Tibial nerve (tissue), 4 donors: ENCODE results near the gene SENP1. TPM values are rescaled to one million over a fixed set of nuclear protein-coding genes. Genes with fewer than 3 reads are reported as not detected.

Experiments used
- DNase-seq, 2 donors: peaks; one replicate each; pipeline ENCODE4 v3.0.0-alpha.2; 2019; ENCODE audit warnings: low spot score in 2 of 2
- H3K27ac ChIP-seq, 4 donors: fragments of 200-600 bp; sonication (generic) in 3 of 4; one replicate each; pipeline ENCODE4 v1.5.1; 2017 to 2019; ENCODE audit warnings: mild to moderate bottlenecking in 1 of 4
- H3K27me3 ChIP-seq, 2 donors: fragments of 200-600 bp; sonication (generic) in 1 of 2; one replicate each; pipeline versions ENCODE4 v1.5.1 to v1.6.0; 2017 to 2019
- H3K36me3 ChIP-seq, 3 donors: fragments of 200-600 bp; sonication (generic); one replicate each; pipeline ENCODE4 v1.5.1; 2018 to 2019
- H3K4me1 ChIP-seq, 4 donors: fragments of 200-600 bp; sonication (generic) in 3 of 4; one replicate each; pipeline ENCODE4 v1.5.1; 2017 to 2019
- H3K4me3 ChIP-seq, 4 donors: fragments of 200-600 bp; sonication (generic) in 3 of 4; one replicate each; pipeline ENCODE4 v1.5.1; 2017 to 2019; ENCODE audit warnings: mild to moderate bottlenecking in 1 of 4, moderate library complexity in 1 of 4
- H3K9me3 ChIP-seq, 4 donors: fragments of 200-600 bp; sonication (generic) in 3 of 4; one replicate each; pipeline ENCODE4 v1.5.1; 2017 to 2019
- EP300 ChIP-seq, 2 donors: sonication (generic); formaldehyde crosslinking; IDR thresholded peaks; one replicate each; pipeline ENCODE4 v1.6.1; 2017; ENCODE audit warnings: antibody characterized with exemption in 2 of 2, mild to moderate bottlenecking in 1 of 2
- POLR2A ChIP-seq, 2 donors: fragments of 450-650 bp; IDR thresholded peaks; one replicate each; pipeline ENCODE4 v1.6.1; 2017; ENCODE audit warnings: antibody characterized with exemption in 2 of 2, mild to moderate bottlenecking in 2 of 2, moderate library complexity in 2 of 2
- WGBS, 2 donors: methylation state at CpG; one replicate each; pipeline ENCODE4 v1.1.5; 2018; 5-methylcytosine and 5-hydroxymethylcytosine counted together
- total RNA-seq, 4 donors: library from RNA; depleted of rRNA; stranded (reverse); fragments of >200 nt; gene quantifications; one replicate each; pipeline ENCODE4 v1.1.0, GENCODE V29; 2016
- TF ChIP-seq, protein P1 (sequence below), 5 experiments: fragments of 200-600 bp in 3 of 5; fragments of 450-650 bp in 2 of 5; sonication (generic) in 3 of 5; IDR thresholded peaks; one replicate each; pipeline ENCODE4 v1.5.1; 2016 to 2019; ENCODE audit warnings: antibody characterized with exemption in 5 of 5, mild to moderate bottlenecking in 3 of 5, moderate library complexity in 2 of 5

Gene SENP1
- total RNA-seq, result 10 to 100 TPM; 14.7 to 40.0 (median 21.1) TPM

DNA sequence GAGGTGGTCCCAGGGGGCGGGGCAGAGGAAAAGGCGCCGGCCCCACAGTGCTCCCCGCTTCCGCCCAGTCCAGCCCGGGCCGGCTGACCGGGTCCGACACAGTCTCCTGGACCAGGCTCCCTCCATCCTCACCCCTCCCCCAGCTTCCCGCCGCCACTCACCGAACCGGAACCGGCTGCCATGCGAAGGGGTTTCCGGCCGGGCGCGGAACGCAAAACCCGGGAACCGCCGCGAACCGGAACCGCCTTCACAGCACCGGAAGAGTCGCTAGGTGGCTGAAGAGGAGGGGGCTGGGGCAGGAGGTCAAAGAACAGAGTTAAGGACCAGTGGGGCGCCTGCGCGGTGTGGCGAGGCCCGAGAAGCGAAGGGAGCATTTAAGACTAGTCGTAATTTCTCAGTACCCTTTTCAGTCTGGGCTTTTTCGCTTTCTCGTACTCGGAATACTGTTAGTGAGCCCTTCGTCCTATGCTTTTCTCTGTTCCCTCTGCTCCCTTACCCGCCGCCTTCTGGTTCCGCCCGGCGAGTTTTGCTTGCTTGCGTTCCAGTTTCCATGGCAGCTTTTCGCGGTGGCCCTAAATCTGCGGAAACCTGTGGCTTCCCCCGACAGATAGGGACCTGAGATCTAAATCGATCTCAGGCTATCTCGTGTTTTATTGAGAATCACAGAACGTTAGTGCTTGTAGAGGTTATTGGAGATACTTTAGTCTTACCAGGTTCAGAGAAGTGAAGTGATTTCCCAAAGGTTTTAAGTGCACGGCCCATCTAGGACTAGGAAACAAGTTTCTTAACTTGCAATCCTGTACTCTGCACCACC is at the start of gene SENP1:
TSS of gene SENP1 (minus strand) at position 213 of the 814 bp plus-strand sequence. CDS start 4,607 bp downstream, outside the sequence.
- WGBS, 2 donors, result 0 to 1% methylated on average over 30 to 51 of the region's 53 CpGs
- TF ChIP-seq EP300 (IDR thresholded peaks at IDR 0.05), result peak; percentile 60 to 83
- peak in 1 of 2 donors; percentile 41 for TF ChIP-seq POLR2A (IDR thresholded peaks at IDR 0.05)
- TF ChIP-seq, protein P1, sequence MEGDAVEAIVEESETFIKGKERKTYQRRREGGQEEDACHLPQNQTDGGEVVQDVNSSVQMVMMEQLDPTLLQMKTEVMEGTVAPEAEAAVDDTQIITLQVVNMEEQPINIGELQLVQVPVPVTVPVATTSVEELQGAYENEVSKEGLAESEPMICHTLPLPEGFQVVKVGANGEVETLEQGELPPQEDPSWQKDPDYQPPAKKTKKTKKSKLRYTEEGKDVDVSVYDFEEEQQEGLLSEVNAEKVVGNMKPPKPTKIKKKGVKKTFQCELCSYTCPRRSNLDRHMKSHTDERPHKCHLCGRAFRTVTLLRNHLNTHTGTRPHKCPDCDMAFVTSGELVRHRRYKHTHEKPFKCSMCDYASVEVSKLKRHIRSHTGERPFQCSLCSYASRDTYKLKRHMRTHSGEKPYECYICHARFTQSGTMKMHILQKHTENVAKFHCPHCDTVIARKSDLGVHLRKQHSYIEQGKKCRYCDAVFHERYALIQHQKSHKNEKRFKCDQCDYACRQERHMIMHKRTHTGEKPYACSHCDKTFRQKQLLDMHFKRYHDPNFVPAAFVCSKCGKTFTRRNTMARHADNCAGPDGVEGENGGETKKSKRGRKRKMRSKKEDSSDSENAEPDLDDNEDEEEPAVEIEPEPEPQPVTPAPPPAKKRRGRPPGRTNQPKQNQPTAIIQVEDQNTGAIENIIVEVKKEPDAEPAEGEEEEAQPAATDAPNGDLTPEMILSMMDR (IDR thresholded peaks at IDR 0.05), result peak in 4 of 5 experiments; percentile 20 to 78 (median 44)
- peak; percentile 67 to 80 for DNase-seq

DNA sequence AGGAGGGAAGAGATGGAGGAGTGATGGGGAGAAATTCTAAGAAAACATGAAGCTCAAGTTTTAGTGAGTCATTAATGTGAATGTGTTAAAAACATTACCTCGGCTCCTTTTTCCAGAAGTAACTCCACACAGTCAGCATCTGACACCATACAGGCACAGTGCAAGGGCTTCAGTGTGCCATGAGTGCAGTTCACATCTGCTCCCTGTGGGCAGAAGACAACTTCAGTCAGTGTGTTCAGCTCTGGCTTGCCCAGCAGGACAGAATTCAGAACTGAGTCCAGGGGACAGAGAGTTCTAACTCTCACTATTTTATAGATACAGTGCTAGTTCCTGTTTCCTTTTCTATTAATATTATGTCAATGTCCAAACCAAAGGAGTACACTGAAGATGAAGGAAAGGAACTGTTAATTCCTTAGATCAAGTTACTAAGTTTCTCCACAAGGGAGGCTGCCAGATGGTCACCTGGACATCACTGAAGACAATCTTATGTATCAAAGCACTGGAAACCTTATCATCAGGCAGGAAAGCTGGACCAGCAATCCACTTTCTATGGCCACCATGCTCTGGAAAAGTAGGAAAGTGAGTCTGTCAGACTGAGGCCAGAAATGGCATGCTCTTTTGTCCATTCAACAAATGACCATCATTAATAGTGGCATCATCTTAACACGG is 45.4 kb upstream of the SENP1 start:
- no peak overlapping the region for H3K4me3 ChIP-seq
- no peaks in the 10 kb centered on the region for H3K27me3 ChIP-seq
- H3K27ac ChIP-seq, result no peak overlapping the region
- no peak for TF ChIP-seq EP300 (IDR thresholded peaks at IDR 0.05)
- no peaks in the 10 kb centered on the region for H3K9me3 ChIP-seq
- no peak for DNase-seq
- peaks cover 0 to 34% (median 3%) of the 10 kb centered on the region in 4 donors for H3K4me1 ChIP-seq
- 76% methylated on average over 2 of the region's 2 CpGs for WGBS, 2 donors
- H3K36me3 ChIP-seq, result peaks cover 0 to 73% (median 26%) of the 10 kb centered on the region in 3 donors

More for the DNA sequence above, at the start of gene SENP1:
- no peaks in the 10 kb centered on the region for H3K27me3 ChIP-seq
- peaks cover 0 to 41% (median 12%) of the 10 kb centered on the region in 4 donors for H3K4me1 ChIP-seq
- peak within 1 kb of the TSS; percentile 86 to 99 (median 95) for H3K4me3 ChIP-seq
- H3K36me3 ChIP-seq, result no peaks in the 10 kb centered on the region
- peak within 1 kb of the TSS; percentile 84 to 98 (median 90) for H3K27ac ChIP-seq
- no peaks in the 10 kb centered on the region for H3K9me3 ChIP-seq

DNA sequence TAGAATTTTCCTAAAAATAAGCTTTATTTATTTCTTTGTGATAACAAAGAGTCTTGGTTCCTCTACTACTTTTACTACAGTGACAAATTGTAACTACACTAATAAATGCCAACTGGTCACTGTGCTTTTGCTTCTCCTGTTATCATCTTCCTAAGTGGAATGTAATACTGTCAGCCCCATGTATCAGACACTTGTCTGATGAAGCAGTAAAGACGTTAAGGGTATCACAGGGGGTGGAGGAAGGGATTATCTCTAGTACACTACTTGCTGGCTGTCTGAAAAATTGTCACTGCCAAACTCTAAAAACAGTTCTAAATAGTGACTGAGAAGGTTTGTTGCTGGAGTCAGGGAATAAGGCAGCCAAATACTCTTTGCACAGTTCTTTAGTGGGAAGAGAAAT is 40.1 kb upstream of the SENP1 start:
- DNase-seq, result no peak
- H3K36me3 ChIP-seq, result peaks cover 0 to 97% (median 15%) of the 10 kb centered on the region in 3 donors
- 43 to 62% methylated on average over 1 of the region's 1 CpG for WGBS, 2 donors

DNA sequence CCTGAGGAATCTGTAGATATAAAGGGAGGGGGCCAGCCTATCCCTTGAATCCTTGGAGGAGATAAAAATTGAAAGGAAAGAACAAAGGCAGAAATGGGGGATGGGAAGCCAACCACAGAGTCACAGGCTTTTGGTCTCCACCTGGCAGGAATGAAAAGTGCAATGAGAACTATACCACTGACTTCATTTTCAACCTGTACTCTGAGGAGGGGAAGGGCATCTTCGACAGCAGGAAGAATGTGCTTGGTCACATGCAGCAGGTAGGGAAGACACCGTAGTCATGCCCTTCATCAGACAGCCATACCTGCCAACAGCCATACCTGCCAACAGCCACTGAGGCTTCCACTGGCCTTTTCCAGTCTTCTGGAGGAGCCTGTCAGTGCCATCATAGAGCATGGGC is 38.0 kb upstream of the SENP1 start:
- no peak for TF ChIP-seq POLR2A (IDR thresholded peaks at IDR 0.05)
- TF ChIP-seq, protein P1 (IDR thresholded peaks at IDR 0.05), result no peak
- TF ChIP-seq EP300 (IDR thresholded peaks at IDR 0.05), result no peak
- no peaks in the 10 kb centered on the region for H3K9me3 ChIP-seq
- no peak overlapping the region for H3K4me3 ChIP-seq
- WGBS, 2 donors, result 82 to 87% methylated on average over 2 of the region's 2 CpGs
- no peak for DNase-seq
- H3K36me3 ChIP-seq, result peaks cover 0 to 97% (median 1%) of the 10 kb centered on the region in 3 donors
- peaks cover 0 to 7% (median 0%) of the 10 kb centered on the region in 4 donors for H3K4me1 ChIP-seq
- H3K27ac ChIP-seq, result no peak overlapping the region
- no peaks in the 10 kb centered on the region for H3K27me3 ChIP-seq

More for the DNA sequence above, 40.1 kb upstream of the SENP1 start:
- no peak for TF ChIP-seq POLR2A (IDR thresholded peaks at IDR 0.05)
- Histone ChIP-seq H3K9me3 (no peaks in the 10 kb centered on the region), H3K27ac (no peak overlapping the region), H3K27me3 (no peaks in the 10 kb centered on the region), H3K4me3 (no peak overlapping the region), H3K4me1 (peaks cover 0 to 7% (median 0%) of the 10 kb centered on the region in 4 donors)

DNA sequence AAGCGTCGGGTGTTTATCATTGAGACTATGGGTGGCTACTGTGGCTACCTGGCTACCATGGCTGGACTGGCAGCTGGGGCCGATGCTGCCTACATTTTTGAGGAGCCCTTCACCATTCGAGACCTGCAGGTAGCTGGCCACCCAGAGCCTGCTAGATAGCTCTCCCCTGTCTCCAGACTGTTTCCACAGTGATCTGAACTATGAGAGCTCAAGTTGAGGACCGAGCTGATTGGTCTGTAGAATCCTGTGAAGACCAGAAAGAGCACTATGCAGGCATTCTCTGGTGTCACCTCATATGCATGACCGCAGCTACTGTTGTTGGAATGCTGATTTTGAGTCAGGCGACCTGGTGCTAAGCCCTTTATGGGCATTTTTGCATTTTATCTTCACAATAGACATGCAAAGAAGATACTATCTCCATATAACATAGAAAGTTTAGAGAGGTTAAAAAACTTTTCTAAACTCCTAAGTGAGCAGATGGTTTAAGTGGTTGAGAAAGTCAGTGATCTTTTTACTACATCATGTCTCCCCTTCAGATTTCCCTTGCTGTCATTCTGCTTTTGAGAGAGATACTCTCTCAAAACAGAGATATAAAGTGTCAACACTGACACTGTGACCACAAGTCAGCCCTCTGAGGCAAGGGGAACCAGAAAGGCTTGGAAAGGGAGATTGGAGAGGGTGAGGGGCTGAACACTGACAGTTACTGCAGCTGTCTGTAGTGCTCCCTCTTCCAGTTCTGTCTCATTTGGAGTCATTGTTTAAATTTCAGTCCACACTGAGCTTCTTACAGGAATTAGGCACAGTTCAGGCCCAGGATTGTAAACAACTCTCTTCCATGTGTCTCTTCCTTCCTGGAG is 37.2 kb upstream of the SENP1 start:
- Histone ChIP-seq H3K9me3 (no peaks in the 10 kb centered on the region), H3K27ac (no peak overlapping the region), H3K4me1 (peaks cover 0 to 4% (median 0%) of the 10 kb centered on the region in 4 donors), H3K27me3 (no peaks in the 10 kb centered on the region), H3K36me3 (peaks cover 0 to 98% (median 0%) of the 10 kb centered on the region in 3 donors), H3K4me3 (no peak overlapping the region)
- 81 to 83% methylated on average over 7 of the region's 7 CpGs for WGBS, 2 donors
- no peak for TF ChIP-seq EP300 (IDR thresholded peaks at IDR 0.05)
- TF ChIP-seq POLR2A (IDR thresholded peaks at IDR 0.05), result no peak
- TF ChIP-seq, protein P1 (IDR thresholded peaks at IDR 0.05), result no peak
- DNase-seq, result no peak
